GM12878 (cell line): ENCODE measurements around the gene LHFPL2. TPM values are rescaled to one million over a fixed set of nuclear protein-coding genes. Genes with fewer than 3 reads are reported as not detected.

Source experiments
- BACH1 ChIP-seq: fragments of 450-650 bp; IDR thresholded peaks from 2 replicates; pipeline ENCODE4 v1.6.1; 2017; ENCODE audit warnings: mild to moderate bottlenecking, borderline replicate concordance
- BHLHE40 ChIP-seq, 2 experiments: fragments of 450-650 bp in 1 of 2; IDR thresholded peaks; 2 replicates each; pipeline ENCODE4 v1.6.1; 2011 to 2017; ENCODE audit warnings: low read depth in 2 of 2, borderline replicate concordance in 1 of 2, improper control_type of control experiment in 1 of 2, low read length in 1 of 2, mild to moderate bottlenecking in 1 of 2
- CTCF ChIP-seq, 3 experiments: IDR thresholded peaks in 2 of 3; conservative IDR thresholded peaks in 1 of 3; 2 replicates each; pipeline ENCODE4 v1.5.1; 2011; ENCODE audit warnings: low read depth in 3 of 3, low read length in 3 of 3, mild to moderate bottlenecking in 3 of 3, control low read depth in 2 of 3, moderate library complexity in 2 of 3, inconsistent platforms in 1 of 3, mixed read lengths in 1 of 3; ENCODE audit not compliant: control insufficient read depth in 2 of 3, insufficient read depth in 1 of 3; ENCODE audit errors: extremely low read depth in 1 of 3
- EP300 ChIP-seq, 2 experiments: fragments of 150-350 bp in 1 of 2; IDR thresholded peaks; 2 replicates each; pipeline ENCODE4 v1.6.1; 2011 to 2012; ENCODE audit warnings: low read depth in 2 of 2, low read length in 2 of 2, borderline replicate concordance in 1 of 2, improper control_type of control experiment in 1 of 2, inconsistent platforms in 1 of 2; ENCODE audit not compliant: control insufficient read depth in 1 of 2
- IKZF1 ChIP-seq: fragments of 450-650 bp; conservative IDR thresholded peaks from 2 replicates; pipeline ENCODE4 v1.6.1; 2017; ENCODE audit warnings: antibody characterized with exemption, mild to moderate bottlenecking
- MLLT1 ChIP-seq: fragments of 450-650 bp; IDR thresholded peaks from 2 replicates; pipeline ENCODE4 v1.6.1; 2016; ENCODE audit warnings: mild to moderate bottlenecking
- MXI1 ChIP-seq: fragments of 150-350 bp; IDR thresholded peaks from 2 replicates; pipeline ENCODE4 v1.6.1; 2011; ENCODE audit warnings: low read depth, mild to moderate bottlenecking, inconsistent platforms, low read length, improper control_type of control experiment
- MYB ChIP-seq: fragments of 150-350 bp; IDR thresholded peaks from 2 replicates; pipeline ENCODE4 v1.6.1; 2014; ENCODE audit warnings: mild to moderate bottlenecking, low read depth, low read length, borderline replicate concordance
- PKNOX1 ChIP-seq: fragments of 450-650 bp; IDR thresholded peaks from 2 replicates; pipeline ENCODE4 v1.6.1; 2016; ENCODE audit warnings: mild to moderate bottlenecking
- SMC3 ChIP-seq: IDR thresholded peaks from 2 replicates; pipeline ENCODE4 v1.6.1; 2011; ENCODE audit warnings: low read length, improper control_type of control experiment, borderline replicate concordance
- SUPT20H ChIP-seq: IDR thresholded peaks from 2 replicates; pipeline ENCODE4 v1.6.1; 2011; ENCODE audit warnings: low read depth, mild to moderate bottlenecking, low read length, moderate library complexity, borderline replicate concordance; ENCODE audit not compliant: control insufficient read depth
- polyA plus RNA-seq, 11 experiments: library from polyadenylated mRNA; depleted of rRNA in 4 of 11; unstranded in 6 of 11; stranded (reverse) in 5 of 11; fragments of >200 nt; fragmentation: Nextera tagmentation in 4 of 11; fragmentation: Illumina TruSeq in 1 of 11; extraction: Ambion mirVana in 4 of 11; extraction: Trizol in 1 of 11; gene quantifications; 1 replicate in 1 of 11; 2 replicates in 10 of 11; pipeline versions ENCODE4 v1.2.1 to v1.2.3, GENCODE V29; 2011 to 2016; ENCODE audit warnings: inconsistent platforms in 2 of 11, missing spikeins in 2 of 11, low read depth in 1 of 11
- total RNA-seq, 4 experiments: library from RNA; depleted of rRNA in 3 of 4; stranded (reverse); fragments of >200 nt in 3 of 4; fragmentation: Illumina TruSeq in 1 of 4; extraction: Trizol in 1 of 4; gene quantifications; 2 replicates each; pipeline versions ENCODE4 v1.2.1 to v1.2.3, GENCODE V29; 2013 to 2021
- TF ChIP-seq, protein P1 (sequence below): IDR thresholded peaks from 2 replicates; pipeline ENCODE4 v1.6.1; 2012; ENCODE audit warnings: improper control_type of control experiment, low read depth, low read length; ENCODE audit not compliant: insufficient replicate concordance
- TF ChIP-seq, protein P2 (sequence below): fragments of 150-350 bp; IDR thresholded peaks from 2 replicates; pipeline ENCODE4 v1.6.1; 2014; ENCODE audit warnings: mild to moderate bottlenecking, low read depth, low read length

The LHFPL2 gene
- total and polyA plus RNA-seq, 10 of the 15 experiments (the other 5 are each of a cell fraction or from before 2014, with no cell fraction given), result 4.1 to 21.8 (median 12.5) TPM

GRCh38 chr5:78497573-78498533, 150.7 kb downstream of the LHFPL2 start (continued):
- TF ChIP-seq, protein P1, sequence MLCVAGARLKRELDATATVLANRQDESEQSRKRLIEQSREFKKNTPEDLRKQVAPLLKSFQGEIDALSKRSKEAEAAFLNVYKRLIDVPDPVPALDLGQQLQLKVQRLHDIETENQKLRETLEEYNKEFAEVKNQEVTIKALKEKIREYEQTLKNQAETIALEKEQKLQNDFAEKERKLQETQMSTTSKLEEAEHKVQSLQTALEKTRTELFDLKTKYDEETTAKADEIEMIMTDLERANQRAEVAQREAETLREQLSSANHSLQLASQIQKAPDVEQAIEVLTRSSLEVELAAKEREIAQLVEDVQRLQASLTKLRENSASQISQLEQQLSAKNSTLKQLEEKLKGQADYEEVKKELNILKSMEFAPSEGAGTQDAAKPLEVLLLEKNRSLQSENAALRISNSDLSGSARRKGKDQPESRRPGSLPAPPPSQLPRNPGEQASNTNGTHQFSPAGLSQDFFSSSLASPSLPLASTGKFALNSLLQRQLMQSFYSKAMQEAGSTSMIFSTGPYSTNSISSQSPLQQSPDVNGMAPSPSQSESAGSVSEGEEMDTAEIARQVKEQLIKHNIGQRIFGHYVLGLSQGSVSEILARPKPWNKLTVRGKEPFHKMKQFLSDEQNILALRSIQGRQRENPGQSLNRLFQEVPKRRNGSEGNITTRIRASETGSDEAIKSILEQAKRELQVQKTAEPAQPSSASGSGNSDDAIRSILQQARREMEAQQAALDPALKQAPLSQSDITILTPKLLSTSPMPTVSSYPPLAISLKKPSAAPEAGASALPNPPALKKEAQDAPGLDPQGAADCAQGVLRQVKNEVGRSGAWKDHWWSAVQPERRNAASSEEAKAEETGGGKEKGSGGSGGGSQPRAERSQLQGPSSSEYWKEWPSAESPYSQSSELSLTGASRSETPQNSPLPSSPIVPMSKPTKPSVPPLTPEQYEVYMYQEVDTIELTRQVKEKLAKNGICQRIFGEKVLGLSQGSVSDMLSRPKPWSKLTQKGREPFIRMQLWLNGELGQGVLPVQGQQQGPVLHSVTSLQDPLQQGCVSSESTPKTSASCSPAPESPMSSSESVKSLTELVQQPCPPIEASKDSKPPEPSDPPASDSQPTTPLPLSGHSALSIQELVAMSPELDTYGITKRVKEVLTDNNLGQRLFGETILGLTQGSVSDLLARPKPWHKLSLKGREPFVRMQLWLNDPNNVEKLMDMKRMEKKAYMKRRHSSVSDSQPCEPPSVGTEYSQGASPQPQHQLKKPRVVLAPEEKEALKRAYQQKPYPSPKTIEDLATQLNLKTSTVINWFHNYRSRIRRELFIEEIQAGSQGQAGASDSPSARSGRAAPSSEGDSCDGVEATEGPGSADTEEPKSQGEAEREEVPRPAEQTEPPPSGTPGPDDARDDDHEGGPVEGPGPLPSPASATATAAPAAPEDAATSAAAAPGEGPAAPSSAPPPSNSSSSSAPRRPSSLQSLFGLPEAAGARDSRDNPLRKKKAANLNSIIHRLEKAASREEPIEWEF, result no peak
- no peak for TF ChIP-seq SUPT20H
- TF ChIP-seq CTCF (IDR thresholded peaks at IDR 0.05 in 2 of 3, conservative IDR thresholded peaks at IDR 0.05 in 1 of 3; ENCODE audit: control insufficient read depth in 2 of 3, extremely low read depth in 1 of 3, insufficient read depth in 1 of 3, low read depth in 3 of 3, low read length in 3 of 3), result no peak
- TF ChIP-seq IKZF1, result no peak
- TF ChIP-seq MXI1, result peak; percentile 54; the same call in 1 of the 2 replicates
- TF ChIP-seq SMC3, result no peak
- 0 out of 2 replicates have a peak, but pooled peaks have one; percentile 48 for TF ChIP-seq MYB
- no peak for TF ChIP-seq BACH1
- 0 out of 2 replicates have a peak, but pooled peaks have one; percentile 37 for TF ChIP-seq MLLT1
- peak in 1 of 2 experiments; percentile 39; a peak in 1 of 4 replicates for TF ChIP-seq EP300 (IDR thresholded peaks at IDR 0.05; ENCODE audit: borderline replicate concordance in 1 of 2, control insufficient read depth in 1 of 2, low read depth in 2 of 2, low read length in 2 of 2)
- TF ChIP-seq, protein P2, sequence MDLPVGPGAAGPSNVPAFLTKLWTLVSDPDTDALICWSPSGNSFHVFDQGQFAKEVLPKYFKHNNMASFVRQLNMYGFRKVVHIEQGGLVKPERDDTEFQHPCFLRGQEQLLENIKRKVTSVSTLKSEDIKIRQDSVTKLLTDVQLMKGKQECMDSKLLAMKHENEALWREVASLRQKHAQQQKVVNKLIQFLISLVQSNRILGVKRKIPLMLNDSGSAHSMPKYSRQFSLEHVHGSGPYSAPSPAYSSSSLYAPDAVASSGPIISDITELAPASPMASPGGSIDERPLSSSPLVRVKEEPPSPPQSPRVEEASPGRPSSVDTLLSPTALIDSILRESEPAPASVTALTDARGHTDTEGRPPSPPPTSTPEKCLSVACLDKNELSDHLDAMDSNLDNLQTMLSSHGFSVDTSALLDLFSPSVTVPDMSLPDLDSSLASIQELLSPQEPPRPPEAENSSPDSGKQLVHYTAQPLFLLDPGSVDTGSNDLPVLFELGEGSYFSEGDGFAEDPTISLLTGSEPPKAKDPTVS, result no peak
- TF ChIP-seq BHLHE40 (IDR thresholded peaks at IDR 0.05; ENCODE audit: borderline replicate concordance in 1 of 2, low read depth in 2 of 2, low read length in 1 of 2), result 0 out of 4 replicates have a peak, but pooled peaks of 1 of the 2 experiments have one; percentile 39
- no peak for TF ChIP-seq PKNOX1
